PC-3 (cell line): Measurements from ENCODE around the gene PAPPA. TPM values are rescaled to one million over a fixed set of nuclear protein-coding genes. Genes with fewer than 3 reads are reported as not detected.
A peak's percentile ranks its signal among the peaks of the same experiment; 100 is the strongest.

Experiments
- ATAC-seq: fragments of 200-7000 bp; cut with Tn5 transposase; 2 replicates; pipeline ENCODE4 v1.9.1; 2020; ENCODE audit warnings: mild to moderate bottlenecking, moderate library complexity
- BruUV-seq: library from RNA; stranded (reverse); fragments of 400-500 nt; replicated peaks from 2 replicates; lab custom pipeline; 2021; lab: Mats Ljungman, UMichigan
- CTCF ChIA-PET: fragments of 300-600 bp; sonication (Branson Sonifier 250); formaldehyde crosslinking; loops from one replicate; lab custom pipeline; 2022; ENCODE audit warnings: antibody characterized with exemption; lab: Charles Lee
- POLR2A ChIA-PET: fragments of 300-600 bp; sonication (Branson Sonifier 250); formaldehyde crosslinking; loops from one replicate; lab custom pipeline; 2022; ENCODE audit warnings: antibody characterized with exemption; ENCODE audit not compliant: unreplicated experiment; lab: Charles Lee
- DNase-seq: peaks from one replicate; pipeline ENCODE4 v3.0.0-alpha.2; 2015
- H2AFZ ChIP-seq: fragments of 300-600 bp; sonication (generic); 2 replicates; pipeline ENCODE4 v1.6.0; 2016; ENCODE audit warnings: antibody characterized with exemption, low read length
- H3F3A ChIP-seq: fragments of 300-600 bp; sonication (generic); one replicate; pipeline ENCODE4 v1.6.0; 2017; ENCODE audit warnings: antibody characterized with exemption, low read length, control low read depth, mild to moderate bottlenecking; ENCODE audit not compliant: unreplicated experiment
- H3K27ac ChIP-seq: fragments of 300-600 bp; sonication (generic); 2 replicates; pipeline ENCODE4 v1.5.1; 2016; ENCODE audit warnings: mild to moderate bottlenecking, low read length
- H3K27me3 ChIP-seq: fragments of 300-600 bp; sonication (generic); 2 replicates; pipeline ENCODE4 v1.6.1; 2016; ENCODE audit warnings: low read length, mixed read lengths
- H3K36me3 ChIP-seq: fragments of 300-600 bp; sonication (generic); 2 replicates; pipeline ENCODE4 v1.6.1; 2016; ENCODE audit warnings: low read depth, mixed run types, low read length, mixed read lengths
- H3K4me1 ChIP-seq: fragments of 300-600 bp; sonication (generic); 2 replicates; pipeline ENCODE4 v1.5.1; 2016; ENCODE audit warnings: low read length; ENCODE audit not compliant: insufficient read depth
- H3K4me2 ChIP-seq: fragments of 300-600 bp; sonication (generic); 2 replicates; pipeline ENCODE4 v1.6.0; 2016; ENCODE audit warnings: low read length
- H3K4me3 ChIP-seq: fragments of 300-600 bp; sonication (generic); 2 replicates; pipeline ENCODE4 v1.5.1; 2016; ENCODE audit warnings: mild to moderate bottlenecking, low read length, mixed read lengths
- H3K79me2 ChIP-seq: fragments of 300-600 bp; sonication (generic); 2 replicates; pipeline ENCODE4 v1.6.1; 2017; ENCODE audit warnings: low read length, mixed read lengths
- H3K9ac ChIP-seq: fragments of 300-600 bp; sonication (generic); 2 replicates; pipeline ENCODE4 v1.6.0; 2016; ENCODE audit warnings: mild to moderate bottlenecking, low read length
- H3K9me2 ChIP-seq: fragments of 300-600 bp; sonication (generic); replicated peaks from 2 replicates; pipeline ENCODE4 v1.6.1; 2016; ENCODE audit warnings: mixed run types, low read length, mixed read lengths
- H3K9me3 ChIP-seq: fragments of 300-600 bp; sonication (generic); 2 replicates; pipeline ENCODE4 v1.6.1; 2016; ENCODE audit warnings: low read length, mixed read lengths
- H4K20me1 ChIP-seq: fragments of 300-600 bp; sonication (generic); 2 replicates; pipeline ENCODE4 v1.6.1; 2016; ENCODE audit warnings: low read length, mixed read lengths
- CTCF ChIP-seq: fragments of 300-600 bp; sonication (generic); conservative IDR thresholded peaks from 2 replicates; pipeline ENCODE4 v1.5.1; 2017; ENCODE audit warnings: antibody characterized with exemption, low read depth, mild to moderate bottlenecking, low read length
- EZH2 ChIP-seq: fragments of 300-600 bp; sonication (generic); IDR thresholded peaks from one replicate; pipeline ENCODE4 v1.6.1; 2017; ENCODE audit warnings: antibody characterized with exemption, mild to moderate bottlenecking, low read length; ENCODE audit not compliant: unreplicated experiment
- EZH2phosphoT487 ChIP-seq: fragments of 300-600 bp; sonication (generic); IDR thresholded peaks from 2 replicates; pipeline ENCODE4 v1.6.1; 2018; ENCODE audit warnings: mild to moderate bottlenecking, antibody characterized with exemption, low read length, borderline replicate concordance
- intact Hi-C: fragments of 100-400 bp; cut with micrococcal nuclease; formaldehyde crosslinking; loops from 2 replicates; pipeline ENCODE4 v1.9.0; 2023
- total RNA-seq: library from RNA; depleted of rRNA; stranded (reverse); fragments of >200 nt; gene quantifications from 2 replicates; pipeline ENCODE4 v1.2.3, GENCODE V29; 2014

The PAPPA gene
- total RNA-seq, 1 experiment from 2014 or later, result not detected

GRCh38 chr9:116270546-116270945, 117.0 kb downstream of the PAPPA start:
- ChIA-PET POLR2A (no interaction called here), CTCF (no interaction called here)
- Histone ChIP-seq H4K20me1 (no peaks in the 10 kb centered on the region), H3K79me2 (no peaks in the 10 kb centered on the region), H3K9ac (no peak overlapping the region), H3K27me3 (peaks cover 14% of the 10 kb centered on the region), H3K4me2 (no peak overlapping the region), H3K9me3 (no peaks in the 10 kb centered on the region), H3F3A (no peaks in the 10 kb centered on the region), H3K4me1 (no peaks in the 10 kb centered on the region), H3K36me3 (no peaks in the 10 kb centered on the region), H2AFZ (no peak overlapping the region), H3K9me2 (no peaks in the 10 kb centered on the region), H3K4me3 (no peak overlapping the region), H3K27ac (no peak overlapping the region)
- intact Hi-C loops, result no loop called here
- ATAC-seq, result no peak
- BruUV-seq, result no TSS peak
- TF ChIP-seq EZH2 (no peak), EZH2phosphoT487 (no peak), CTCF (no peak)
- DNase-seq, result no peak

GRCh38 chr9:116271340-116271739, 117.7 kb downstream of the PAPPA start:
- no peak overlapping the region for H3K27ac ChIP-seq
- no peak overlapping the region for H2AFZ ChIP-seq
- no peaks in the 10 kb centered on the region for H3K36me3 ChIP-seq
- TF ChIP-seq EZH2phosphoT487 (no peak), CTCF (no peak), EZH2 (no peak)
- H3K4me1 ChIP-seq, result no peaks in the 10 kb centered on the region
- POLR2A ChIA-PET, result no interaction called here
- H4K20me1 ChIP-seq, result no peaks in the 10 kb centered on the region
- no peaks in the 10 kb centered on the region for H3K79me2 ChIP-seq
- peaks cover 18% of the 10 kb centered on the region for H3K27me3 ChIP-seq
- ATAC-seq (no peak), DNase-seq (peak; percentile 51)
- no peak overlapping the region for H3K9ac ChIP-seq
- no peak overlapping the region for H3K4me3 ChIP-seq
- CTCF ChIA-PET, result no interaction called here
- H3K9me2 ChIP-seq, result no peaks in the 10 kb centered on the region
- BruUV-seq, result no TSS peak
- no peak overlapping the region for H3K4me2 ChIP-seq
- intact Hi-C loops, result no loop called here
- H3K9me3 ChIP-seq, result no peaks in the 10 kb centered on the region
- no peaks in the 10 kb centered on the region for H3F3A ChIP-seq

GRCh38 chr9:116271991-116272390, 118.4 kb downstream of the PAPPA start:
- CTCF ChIA-PET, result no interaction called here
- H3K36me3 ChIP-seq, result no peaks in the 10 kb centered on the region
- H3K4me3 ChIP-seq, result no peak overlapping the region
- no peaks in the 10 kb centered on the region for H4K20me1 ChIP-seq
- no peak overlapping the region for H3K27ac ChIP-seq
- no TSS peak for BruUV-seq
- POLR2A ChIA-PET, result no interaction called here
- H3K27me3 ChIP-seq, result peaks cover 18% of the 10 kb centered on the region
- H3K4me1 ChIP-seq, result no peaks in the 10 kb centered on the region
- intact Hi-C loops, result no loop called here
- H3K79me2 ChIP-seq, result no peaks in the 10 kb centered on the region
- no peaks in the 10 kb centered on the region for H3K9me3 ChIP-seq
- H2AFZ ChIP-seq, result no peak overlapping the region
- TF ChIP-seq EZH2 (no peak), CTCF (no peak), EZH2phosphoT487 (no peak)
- H3K4me2 ChIP-seq, result no peak overlapping the region
- no peak overlapping the region for H3K9ac ChIP-seq
- DNase-seq (no peak), ATAC-seq (no peak)
- no peaks in the 10 kb centered on the region for H3K9me2 ChIP-seq
- H3F3A ChIP-seq, result no peaks in the 10 kb centered on the region
